ENCODE data around the gene TYK2.
"Not testable (repeated sequence)": the region's sequence is repeated elsewhere in the genome, so short reads cannot be mapped to it uniquely, and the experiment has no call there.

Gene TYK2

GRCh38 chr19:10346509-10346908 lies 33.9 kb downstream of the TYK2 start:
- no peak for TF ChIP-seq CTCF (IDR thresholded peaks at IDR 0.05; ENCODE audit: borderline replicate concordance, control extremely low read depth, extremely low read depth, insufficient read depth, missing control alignments)
- DNase-seq (ENCODE audit: low spot score): no peak
- in situ Hi-C loops (cut with MboI; ENCODE audit: low sequenced_read_pairs, unreplicated experiment): no loop called here

DNA sequence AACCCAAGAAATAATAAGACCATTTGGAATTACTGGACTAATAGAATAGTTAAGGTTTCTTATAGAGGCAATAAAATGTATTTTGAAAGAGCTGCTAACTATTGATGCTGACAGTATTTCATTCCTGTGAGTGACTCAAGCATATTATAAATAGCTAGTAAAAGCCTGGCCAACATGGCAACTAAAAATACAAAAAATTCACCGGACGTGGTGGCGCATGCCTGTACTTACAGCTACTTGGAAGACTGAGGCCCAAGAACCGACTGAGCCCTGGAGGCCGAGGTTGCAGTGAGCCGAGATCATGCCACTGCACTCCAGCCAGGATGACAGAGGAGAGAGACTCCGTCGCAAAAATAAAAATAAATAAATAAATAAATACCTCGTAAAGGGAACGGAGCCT lies 35.6 kb downstream of the TYK2 start:
- no peak for DNase-seq (ENCODE audit: low spot score)
- TF ChIP-seq CTCF (IDR thresholded peaks at IDR 0.05; ENCODE audit: borderline replicate concordance, control extremely low read depth, extremely low read depth, insufficient read depth, missing control alignments): no peak
- in situ Hi-C loops (cut with MboI; ENCODE audit: low sequenced_read_pairs, unreplicated experiment): no loop called here

DNA sequence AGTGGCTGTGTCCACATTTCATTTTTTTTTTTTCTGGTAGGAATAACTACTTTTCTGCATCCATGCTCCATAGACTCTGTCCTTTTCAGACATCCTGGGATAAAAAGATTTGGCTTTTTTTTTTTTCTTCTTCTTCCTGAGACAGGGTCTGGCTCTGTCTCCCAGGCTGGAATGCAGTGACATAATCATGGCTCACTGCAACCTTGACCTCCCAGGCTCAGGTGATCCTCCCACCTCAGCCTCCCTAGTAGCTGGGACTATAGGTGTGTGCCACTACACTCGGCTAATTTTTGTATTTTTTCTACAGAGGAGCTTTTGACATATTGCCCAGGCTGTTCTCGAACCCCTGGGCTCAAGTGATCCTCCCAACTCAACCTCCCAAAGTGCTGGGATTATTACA lies 36.9 kb downstream of the TYK2 start:
- no peak for DNase-seq (ENCODE audit: low spot score)
- in situ Hi-C loops (cut with MboI; ENCODE audit: low sequenced_read_pairs, unreplicated experiment): no loop called here
- TF ChIP-seq CTCF (IDR thresholded peaks at IDR 0.05; ENCODE audit: borderline replicate concordance, control extremely low read depth, extremely low read depth, insufficient read depth, missing control alignments): no peak

DNA sequence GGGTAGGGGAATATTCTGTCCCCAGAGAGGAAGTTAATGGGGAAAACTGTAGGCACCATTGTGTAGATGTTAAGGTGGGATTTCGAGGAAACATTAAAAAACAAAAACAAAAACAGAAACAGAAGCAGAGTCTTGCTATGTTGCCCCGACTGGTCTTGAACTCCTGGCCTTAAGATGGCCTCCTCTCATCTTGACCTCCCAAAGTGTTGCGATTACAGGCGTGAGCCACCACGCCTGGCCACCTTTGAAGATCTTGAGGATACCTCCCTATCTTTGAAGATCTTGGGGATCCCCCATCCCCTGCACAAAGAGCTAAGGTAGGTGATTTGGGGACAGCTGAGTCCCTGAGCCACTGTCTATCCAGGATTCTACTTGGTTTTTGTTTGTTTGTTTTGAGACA lies 40.4 kb downstream of the TYK2 start:
- no peak for DNase-seq (ENCODE audit: low spot score)
- in situ Hi-C loops (cut with MboI; ENCODE audit: low sequenced_read_pairs, unreplicated experiment): no loop called here
- TF ChIP-seq CTCF (IDR thresholded peaks at IDR 0.05; ENCODE audit: borderline replicate concordance, control extremely low read depth, extremely low read depth, insufficient read depth, missing control alignments): no peak

GRCh38 chr19:10339380-10339960 lies 40.9 kb downstream of the TYK2 start, which contains the start of gene ICAM3:
TSS of gene ICAM3 (minus strand) at chr19:10339624. CDS start at chr19:10339614, 10 bp downstream.
- in situ Hi-C loops (cut with MboI; ENCODE audit: low sequenced_read_pairs, unreplicated experiment): no loop called here
- DNase-seq (ENCODE audit: low spot score): peak; percentile 80
- TF ChIP-seq CTCF (IDR thresholded peaks at IDR 0.05; ENCODE audit: borderline replicate concordance, control extremely low read depth, extremely low read depth, insufficient read depth, missing control alignments): no peak

GRCh38 chr19:10338940-10339339 lies 41.4 kb downstream of the TYK2 start:
- no peak for TF ChIP-seq CTCF (IDR thresholded peaks at IDR 0.05; ENCODE audit: borderline replicate concordance, control extremely low read depth, extremely low read depth, insufficient read depth, missing control alignments)
- DNase-seq (ENCODE audit: low spot score): no peak
- in situ Hi-C loops (cut with MboI; ENCODE audit: low sequenced_read_pairs, unreplicated experiment): no loop called here

DNA sequence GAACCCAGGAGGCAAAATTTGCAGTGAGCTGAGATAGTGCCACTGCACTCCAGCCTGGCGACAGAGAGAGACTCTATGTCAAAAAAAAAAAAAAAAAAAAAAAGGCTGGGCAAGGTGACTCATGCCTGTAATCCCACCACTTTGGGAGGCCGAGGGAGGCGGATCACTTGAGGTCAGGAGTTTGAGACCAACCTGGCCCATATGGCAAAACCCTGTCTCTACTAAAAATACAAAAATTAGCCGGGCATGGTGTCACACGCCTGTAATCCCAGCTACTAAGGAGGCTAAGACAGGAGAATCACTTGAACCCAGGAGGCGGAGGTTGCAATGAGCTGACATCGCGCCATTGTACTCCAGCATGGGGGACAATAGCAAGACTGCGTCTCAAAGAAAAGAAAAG lies 43.6 kb downstream of the TYK2 start:
- in situ Hi-C loops (cut with MboI; ENCODE audit: low sequenced_read_pairs, unreplicated experiment); DNase-seq (ENCODE audit: low spot score): not testable (repeated sequence)

Data from GM13976 (cell line).